HCT116 (cell line): ENCODE results near the gene SI. TPM values are rescaled to one million over a fixed set of nuclear protein-coding genes. Genes with fewer than 3 reads are reported as not detected.

ENCODE experiments used
- ATAC-seq: fragments of 200-7000 bp; cut with Tn5 transposase; 2 replicates; pipeline ENCODE4 v1.9.1; 2020; ENCODE audit warnings: mild to moderate bottlenecking, moderate library complexity
- BruUV-seq: library from RNA; stranded (reverse); fragments of 400-500 nt; replicated peaks from 2 replicates; lab custom pipeline; 2021; lab: Mats Ljungman, UMichigan
- CTCF ChIA-PET: fragments of 300-600 bp; sonication (Branson Sonifier 250); formaldehyde crosslinking; loops from one replicate; lab custom pipeline; 2021; ENCODE audit warnings: antibody characterized with exemption; lab: Charles Lee
- POLR2A ChIA-PET: fragments of 300-600, 350-600 bp; sonication (Branson Sonifier 250); formaldehyde crosslinking; loops from one replicate; lab custom pipeline; 2021; ENCODE audit warnings: antibody characterized with exemption; lab: Charles Lee
- RAD21 ChIA-PET, 2 experiments: fragments of 300-600 bp; sonication (Branson Sonifier 250); formaldehyde crosslinking; loops; one replicate each; lab custom pipeline; 2023; ENCODE audit warnings: low total read pairs in 2 of 2; ENCODE audit not compliant: uncharacterized antibody in 2 of 2, unreplicated experiment in 2 of 2, low non-redundant PET in 1 of 2; lab: Charles Lee
- DNase-seq: peaks from one replicate; pipeline ENCODE4 v3.0.0-alpha.2; 2010; ENCODE audit warnings: low read depth, low spot score
- H2AFZ ChIP-seq: fragments of 200-600 bp; shearing (Covaris generic), sonication (generic); 2 replicates; pipeline ENCODE4 v1.6.1; 2017; ENCODE audit warnings: low read depth, mixed run types, mixed read lengths, antibody characterized with exemption, low read length; ENCODE audit not compliant: poor library complexity, severe bottlenecking
- H3K27ac ChIP-seq: 2 replicates; pipeline ENCODE4 v1.5.1; 2012; ENCODE audit warnings: low read depth, low read length
- H3K27me3 ChIP-seq: fragments of 200-600 bp; sonication (generic); 2 replicates; pipeline ENCODE4 v1.6.1; 2016; ENCODE audit warnings: mixed run types, low read length, mixed read lengths; ENCODE audit not compliant: insufficient read depth
- H3K36me3 ChIP-seq, 2 experiments: fragments of 200-500 bp in 1 of 2; fragments of 200-600 bp in 1 of 2; sonication (Bioruptor generic) in 1 of 2; sonication (generic) in 1 of 2; 2 replicates each; pipeline versions ENCODE4 v1.5.1 to v1.6.1; 2014 to 2016; ENCODE audit warnings: low read length in 2 of 2, inconsistent platforms in 1 of 2, mixed read lengths in 1 of 2, mixed run types in 1 of 2; ENCODE audit not compliant: insufficient read depth in 2 of 2, control insufficient read depth in 1 of 2
- H3K4me1 ChIP-seq, 2 experiments: fragments of 200-600 bp in 1 of 2; sonication (generic) in 1 of 2; 2 replicates each; pipeline versions ENCODE4 v1.5.1 to v1.6.1; 2012 to 2017; ENCODE audit warnings: low read length in 2 of 2, inconsistent platforms in 1 of 2, mild to moderate bottlenecking in 1 of 2, mixed read lengths in 1 of 2, mixed run types in 1 of 2, moderate library complexity in 1 of 2; ENCODE audit not compliant: insufficient read depth in 2 of 2, control insufficient read depth in 1 of 2
- H3K4me2 ChIP-seq: fragments of 200-600 bp; sonication (generic); 2 replicates; pipeline ENCODE4 v1.6.1; 2017; ENCODE audit warnings: mixed run types, low read length, mixed read lengths
- H3K4me3 ChIP-seq, 2 experiments: fragments of 200-600 bp in 1 of 2; sonication (generic) in 1 of 2; replicated peaks in 1 of 2; 2 replicates each; pipeline ENCODE4 v1.5.1; 2011 to 2016; ENCODE audit warnings: low read length in 2 of 2, control low read depth in 1 of 2, low read depth in 1 of 2, mild to moderate bottlenecking in 1 of 2, mixed read lengths in 1 of 2, mixed run types in 1 of 2
- H3K79me2 ChIP-seq: fragments of 200-600 bp; sonication (generic); 2 replicates; pipeline ENCODE4 v1.6.1; 2017; ENCODE audit warnings: mild to moderate bottlenecking, mixed run types, low read length, moderate library complexity, mixed read lengths; ENCODE audit not compliant: insufficient read depth
- H3K9ac ChIP-seq: fragments of 200-600 bp; sonication (generic); 2 replicates; pipeline ENCODE4 v1.6.1; 2016; ENCODE audit warnings: low read length, mixed read lengths
- H3K9me2 ChIP-seq: fragments of 200-600 bp; sonication (generic), shearing (Covaris generic); 2 replicates; pipeline ENCODE4 v1.6.1; 2017; ENCODE audit warnings: mixed run types, mild to moderate bottlenecking, moderate library complexity; ENCODE audit not compliant: insufficient read depth
- H3K9me3 ChIP-seq, 2 experiments: fragments of 200-500 bp in 1 of 2; fragments of 200-600 bp in 1 of 2; sonication (Bioruptor generic) in 1 of 2; sonication (generic) in 1 of 2; 2 replicates each; pipeline ENCODE4 v1.6.1; 2014 to 2017; ENCODE audit warnings: low read length in 2 of 2, mixed read lengths in 2 of 2, inconsistent platforms in 1 of 2, low read depth in 1 of 2, mild to moderate bottlenecking in 1 of 2, mixed run types in 1 of 2, moderate library complexity in 1 of 2; ENCODE audit not compliant: control insufficient read depth in 1 of 2, insufficient read depth in 1 of 2
- H4K20me1 ChIP-seq: fragments of 200-600 bp; sonication (generic), shearing (Covaris generic); 2 replicates; pipeline ENCODE4 v1.6.1; 2017; ENCODE audit warnings: mixed run types, mild to moderate bottlenecking, moderate library complexity; ENCODE audit not compliant: insufficient read depth
- CBX3 ChIP-seq: IDR thresholded peaks from 2 replicates; pipeline ENCODE4 v1.6.1; 2012; ENCODE audit warnings: low read depth
- CEBPB ChIP-seq: IDR thresholded peaks from 2 replicates; pipeline ENCODE4 v1.6.1; 2012; ENCODE audit warnings: low read depth
- EZH2 ChIP-seq: fragments of 200-600 bp; sonication (generic); IDR thresholded peaks from 2 replicates; pipeline ENCODE4 v1.6.1; 2017; ENCODE audit warnings: antibody characterized with exemption, mixed run types
- JUND ChIP-seq: IDR thresholded peaks from 2 replicates; pipeline ENCODE4 v1.6.1; 2012
- POLR2A ChIP-seq: IDR thresholded peaks from 2 replicates; pipeline ENCODE4 v1.7.0; 2011; ENCODE audit warnings: borderline replicate concordance; ENCODE audit not compliant: insufficient read depth, insufficient read length; ENCODE audit errors: extremely low read depth
- POLR2AphosphoS5 ChIP-seq: IDR thresholded peaks from 2 replicates; pipeline ENCODE4 v1.6.1; 2011; ENCODE audit warnings: mild to moderate bottlenecking, low read depth, low read length, moderate library complexity
- SP1 ChIP-seq: IDR thresholded peaks from 2 replicates; pipeline ENCODE4 v1.6.1; 2012; ENCODE audit warnings: low read depth
- YY1 ChIP-seq: IDR thresholded peaks from 2 replicates; pipeline ENCODE4 v1.6.1; 2011; ENCODE audit warnings: low read length, low read depth, moderate library complexity, mild to moderate bottlenecking; ENCODE audit not compliant: insufficient replicate concordance; ENCODE audit errors: extremely low read depth
- ZBTB33 ChIP-seq: IDR thresholded peaks from 2 replicates; pipeline ENCODE4 v1.6.1; 2011; ENCODE audit warnings: mild to moderate bottlenecking, low read length, moderate library complexity; ENCODE audit not compliant: insufficient replicate concordance; ENCODE audit errors: extremely low read depth
- ZFX ChIP-seq: fragments of 450-650 bp; IDR thresholded peaks from 2 replicates; pipeline ENCODE4 v1.6.1; 2017
- intact Hi-C: fragments of 100-400 bp; cut with micrococcal nuclease; formaldehyde crosslinking; loops from 2 replicates; pipeline ENCODE4 v1.10.0; 2022
- total RNA-seq: library from RNA; stranded (reverse); gene quantifications from one replicate; pipeline ENCODE4 v1.2.1, GENCODE V29; 2021; ENCODE audit not compliant: unreplicated experiment

Gene SI
- total RNA-seq, 1 experiment from 2014 or later: not detected

- Histone ChIP-seq H3K9ac (no peak overlapping the region), H3K4me1 (no peaks in the 10 kb centered on the region), H3K4me3 (no peak overlapping the region), H3K9me3 (no peaks in the 10 kb centered on the region), H3K27ac (no peak overlapping the region), H3K4me2 (no peak overlapping the region), H4K20me1 (no peaks in the 10 kb centered on the region), H3K9me2 (no peaks in the 10 kb centered on the region; the same call in 1 of the 2 replicates), H3K27me3 (no peaks in the 10 kb centered on the region), H3K36me3 (no peaks in the 10 kb centered on the region), H2AFZ (no peak overlapping the region), H3K79me2 (no peaks in the 10 kb centered on the region)
- TF ChIP-seq SP1 (no peak), ZFX (no peak), CBX3 (no peak), EZH2 (no peak), CEBPB (no peak), JUND (no peak), YY1 (no peak), POLR2A (no peak), POLR2AphosphoS5 (no peak), ZBTB33 (no peak)
- POLR2A ChIA-PET: no interaction called here
- intact Hi-C loops: no loop called here
- RAD21 ChIA-PET: no interaction called here
- CTCF ChIA-PET: no interaction called here
- BruUV-seq: no TSS peak
- DNase-seq: no peak
- no peak for ATAC-seq
Observed at GRCh38 chr3:164929642-164930041, 148.7 kb downstream of the SI start.

Other genes with a start within 250 kb of the SI start
- not detected for gene SLITRK3, start 117.9 kb upstream of the SI start, total RNA-seq